ENCODE data around the gene BCAS3. TPM values are rescaled to one million over a fixed set of nuclear protein-coding genes. Genes with fewer than 3 reads are reported as not detected.

BCAS3 gene
- total and polyA plus RNA-seq, 12 donors: 6.1 to 21.8 (median 17.2) TPM

DNA sequence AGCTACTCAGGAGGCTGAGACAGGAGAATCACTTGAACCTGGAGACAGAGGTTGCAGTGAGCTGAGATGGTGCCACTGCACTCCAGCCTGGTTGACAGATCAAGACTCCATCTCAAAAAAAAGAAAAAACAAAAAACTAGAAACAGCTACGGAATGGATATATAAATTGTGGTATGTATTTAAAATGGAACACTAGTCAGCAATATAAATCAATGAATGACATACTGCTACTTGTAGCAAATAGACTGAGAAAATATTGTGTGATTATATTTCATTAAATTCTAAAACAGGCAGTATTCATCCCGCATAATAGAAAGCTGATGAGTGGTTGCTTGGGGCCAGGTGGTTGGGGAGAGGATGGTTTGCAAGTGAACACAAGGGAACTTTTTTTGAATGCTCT is 261.7 kb downstream of the BCAS3 start:
- H3K27ac ChIP-seq: no peak overlapping the region
- H3K27me3 ChIP-seq: no peaks in the 10 kb centered on the region
- H3K4me1 ChIP-seq: peaks cover 0 to 34% (median 17%) of the 10 kb centered on the region in 9 donors
- TF ChIP-seq, protein P1, sequence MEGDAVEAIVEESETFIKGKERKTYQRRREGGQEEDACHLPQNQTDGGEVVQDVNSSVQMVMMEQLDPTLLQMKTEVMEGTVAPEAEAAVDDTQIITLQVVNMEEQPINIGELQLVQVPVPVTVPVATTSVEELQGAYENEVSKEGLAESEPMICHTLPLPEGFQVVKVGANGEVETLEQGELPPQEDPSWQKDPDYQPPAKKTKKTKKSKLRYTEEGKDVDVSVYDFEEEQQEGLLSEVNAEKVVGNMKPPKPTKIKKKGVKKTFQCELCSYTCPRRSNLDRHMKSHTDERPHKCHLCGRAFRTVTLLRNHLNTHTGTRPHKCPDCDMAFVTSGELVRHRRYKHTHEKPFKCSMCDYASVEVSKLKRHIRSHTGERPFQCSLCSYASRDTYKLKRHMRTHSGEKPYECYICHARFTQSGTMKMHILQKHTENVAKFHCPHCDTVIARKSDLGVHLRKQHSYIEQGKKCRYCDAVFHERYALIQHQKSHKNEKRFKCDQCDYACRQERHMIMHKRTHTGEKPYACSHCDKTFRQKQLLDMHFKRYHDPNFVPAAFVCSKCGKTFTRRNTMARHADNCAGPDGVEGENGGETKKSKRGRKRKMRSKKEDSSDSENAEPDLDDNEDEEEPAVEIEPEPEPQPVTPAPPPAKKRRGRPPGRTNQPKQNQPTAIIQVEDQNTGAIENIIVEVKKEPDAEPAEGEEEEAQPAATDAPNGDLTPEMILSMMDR (IDR thresholded peaks at IDR 0.05): no peak
- 96 to 97% methylated on average over 2 of the region's 2 CpGs for WGBS, 2 donors
- H3K4me3 ChIP-seq: no peak overlapping the region
- ATAC-seq: no peak
- intact Hi-C loops (cut with DNase I): no loop called here
- H3K9me3 ChIP-seq: no peaks in the 10 kb centered on the region
- DNase-seq: no peak
- no peaks in the 10 kb centered on the region for H3K36me3 ChIP-seq

DNA sequence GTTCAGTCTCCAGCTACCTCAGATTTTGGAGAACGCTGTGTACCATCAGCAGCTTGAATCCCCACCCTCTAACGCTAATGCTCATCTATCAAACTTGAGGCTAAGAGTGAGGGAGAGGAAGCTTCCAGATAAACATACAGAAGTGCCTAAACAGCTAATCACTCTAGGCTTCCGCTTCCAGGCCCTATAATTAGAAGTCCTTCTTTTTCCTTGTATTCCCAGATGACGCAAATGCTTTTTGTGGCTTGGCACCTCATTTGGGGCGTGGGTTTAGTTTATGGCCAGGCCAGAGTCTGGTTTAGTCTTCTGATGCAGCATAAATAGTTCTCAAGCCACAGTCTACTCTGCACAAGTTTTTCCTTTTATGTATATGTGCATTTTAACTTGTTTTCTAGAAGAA is 263.4 kb downstream of the BCAS3 start:
- intact Hi-C loops (cut with DNase I): no loop called here
- H3K27me3 ChIP-seq: no peaks in the 10 kb centered on the region
- no peaks in the 10 kb centered on the region for H3K9me3 ChIP-seq
- H3K4me3 ChIP-seq: peak overlapping the region in 2 of 10 donors; percentile 14 to 19
- WGBS, 2 donors: 18 to 20% methylated on average over 5 of the region's 5 CpGs
- peak in 1 of 2 donors; percentile 84 for DNase-seq
- no peaks in the 10 kb centered on the region for H3K36me3 ChIP-seq
- ATAC-seq: peak; percentile 89 to 99 (median 97)
- H3K4me1 ChIP-seq: peaks cover 0 to 34% (median 17%) of the 10 kb centered on the region in 9 donors
- TF ChIP-seq, protein P1 (IDR thresholded peaks at IDR 0.05): no peak
- H3K27ac ChIP-seq: peak overlapping the region in 8 of 10 donors; percentile 42 to 75 (median 65)

DNA sequence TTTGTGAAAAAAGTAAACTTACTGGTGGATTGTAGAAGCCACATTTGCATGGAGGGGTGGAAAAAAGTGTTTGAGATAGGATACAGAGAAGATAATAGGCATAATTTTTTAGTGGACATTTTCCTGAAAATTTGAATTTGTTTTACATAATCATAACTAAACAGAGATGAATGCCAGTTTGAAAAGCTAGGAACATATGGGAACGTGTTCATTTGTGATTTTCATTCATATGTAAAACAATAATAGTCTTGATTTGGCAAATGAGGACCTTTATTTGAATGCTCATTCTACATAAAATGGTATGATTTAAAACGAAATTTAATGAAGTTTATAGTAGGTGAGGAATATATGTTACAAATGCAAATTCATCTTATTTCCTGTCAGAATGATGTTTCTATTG is 263.9 kb downstream of the BCAS3 start:
- peak overlapping the region in 2 of 10 donors; percentile 14 to 19 for H3K4me3 ChIP-seq
- WGBS, 2 donors: 63 to 65% methylated on average over 2 of the region's 2 CpGs
- no peaks in the 10 kb centered on the region for H3K36me3 ChIP-seq
- TF ChIP-seq, protein P1 (IDR thresholded peaks at IDR 0.05): no peak
- ATAC-seq (no peak), DNase-seq (no peak)
- H3K27ac ChIP-seq: peak overlapping the region in 8 of 10 donors; percentile 2 to 75 (median 65)
- no peaks in the 10 kb centered on the region for H3K27me3 ChIP-seq
- H3K9me3 ChIP-seq: no peaks in the 10 kb centered on the region
- intact Hi-C loops (cut with DNase I): no loop called here
- peaks cover 0 to 34% (median 17%) of the 10 kb centered on the region in 9 donors for H3K4me1 ChIP-seq

DNA sequence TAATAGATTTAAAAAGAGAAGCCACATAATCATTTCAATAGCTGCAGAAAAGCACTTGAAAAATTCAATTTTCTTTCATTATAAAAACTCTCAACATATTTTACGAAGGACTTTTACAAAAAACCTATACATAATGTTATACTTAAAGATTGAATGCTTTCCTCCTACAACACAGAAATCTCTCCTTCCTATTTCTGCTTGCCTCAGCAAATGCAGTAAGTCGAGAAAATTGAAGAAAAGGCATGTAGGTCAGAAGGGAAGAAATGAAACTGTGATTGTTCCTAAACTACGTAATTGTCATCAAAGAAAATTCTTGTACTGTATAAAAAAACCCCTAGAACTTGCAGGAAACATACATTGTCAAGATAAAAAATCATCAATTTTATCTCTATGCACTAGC is 267.1 kb downstream of the BCAS3 start:
- WGBS, 2 donors: 95 to 96% methylated on average over 3 of the region's 3 CpGs
- intact Hi-C loops (cut with DNase I): no loop called here

More for the DNA sequence above, 267.1 kb downstream of the BCAS3 start:
- no peaks in the 10 kb centered on the region for H3K27me3 ChIP-seq
- peaks cover 0 to 34% (median 17%) of the 10 kb centered on the region in 9 donors for H3K4me1 ChIP-seq
- DNase-seq (no peak), ATAC-seq (no peak)
- no peak overlapping the region for H3K27ac ChIP-seq
- H3K36me3 ChIP-seq: peaks cover 0 to 22% (median 0%) of the 10 kb centered on the region in 9 donors
- no peaks in the 10 kb centered on the region for H3K9me3 ChIP-seq
- H3K4me3 ChIP-seq: no peak overlapping the region
- TF ChIP-seq, protein P1 (IDR thresholded peaks at IDR 0.05): no peak

Data from heart right ventricle (tissue), 16 donors.